HG03045 (cell line): ENCODE measurements around the gene COPZ1.

Experiments
- ATAC-seq: cut with Tn5 transposase; IDR thresholded peaks from one replicate; pipeline ENCODE4 v1.9.1; 2021; ENCODE audit warnings: mild to moderate bottlenecking, moderate library complexity; ENCODE audit not compliant: unreplicated experiment

The COPZ1 gene

DNA sequence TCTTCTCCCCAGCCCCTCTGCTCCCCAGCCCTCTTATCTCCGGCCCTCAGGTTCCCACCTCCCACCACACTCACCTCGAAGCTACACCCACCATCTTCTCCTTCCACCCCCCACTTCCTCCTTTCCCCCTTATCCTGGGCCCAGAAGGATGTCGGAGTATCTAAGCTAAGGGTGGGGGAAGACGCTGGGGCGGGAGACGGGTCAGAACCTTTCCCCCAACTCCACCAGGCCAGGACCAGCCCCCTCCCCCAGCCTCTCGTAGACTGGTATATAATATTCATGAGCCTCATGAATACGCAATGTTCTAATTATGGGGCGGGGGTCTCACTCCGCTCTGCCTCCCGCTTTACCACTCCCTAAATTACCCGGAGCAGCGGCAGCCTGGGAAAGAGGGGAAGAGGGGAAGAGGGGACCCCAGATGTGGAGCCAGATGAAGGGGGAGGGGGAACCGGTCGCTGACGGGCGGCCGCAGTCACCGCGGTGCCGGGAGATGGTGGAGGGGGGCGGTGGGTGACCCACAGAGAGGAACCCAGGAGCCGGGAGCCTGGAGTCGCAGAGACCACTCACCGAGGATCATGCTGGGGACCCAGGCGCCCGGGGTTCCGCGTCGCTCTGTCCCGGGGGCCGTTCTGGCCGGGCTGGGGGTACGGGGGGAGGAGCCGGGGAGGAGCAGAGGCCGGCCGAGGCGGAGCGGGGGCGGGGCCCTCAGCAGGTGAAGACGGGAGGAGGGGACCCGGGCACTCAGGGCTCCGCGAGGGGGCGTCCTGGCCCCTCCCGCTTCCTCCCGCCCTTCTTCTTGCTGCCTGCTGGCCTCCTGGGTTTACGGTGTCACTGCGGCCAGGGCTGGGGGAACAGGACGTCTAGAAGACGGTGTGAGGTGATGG is 66.0 kb downstream of the COPZ1 start:
- ATAC-seq: peak; percentile 56

DNA sequence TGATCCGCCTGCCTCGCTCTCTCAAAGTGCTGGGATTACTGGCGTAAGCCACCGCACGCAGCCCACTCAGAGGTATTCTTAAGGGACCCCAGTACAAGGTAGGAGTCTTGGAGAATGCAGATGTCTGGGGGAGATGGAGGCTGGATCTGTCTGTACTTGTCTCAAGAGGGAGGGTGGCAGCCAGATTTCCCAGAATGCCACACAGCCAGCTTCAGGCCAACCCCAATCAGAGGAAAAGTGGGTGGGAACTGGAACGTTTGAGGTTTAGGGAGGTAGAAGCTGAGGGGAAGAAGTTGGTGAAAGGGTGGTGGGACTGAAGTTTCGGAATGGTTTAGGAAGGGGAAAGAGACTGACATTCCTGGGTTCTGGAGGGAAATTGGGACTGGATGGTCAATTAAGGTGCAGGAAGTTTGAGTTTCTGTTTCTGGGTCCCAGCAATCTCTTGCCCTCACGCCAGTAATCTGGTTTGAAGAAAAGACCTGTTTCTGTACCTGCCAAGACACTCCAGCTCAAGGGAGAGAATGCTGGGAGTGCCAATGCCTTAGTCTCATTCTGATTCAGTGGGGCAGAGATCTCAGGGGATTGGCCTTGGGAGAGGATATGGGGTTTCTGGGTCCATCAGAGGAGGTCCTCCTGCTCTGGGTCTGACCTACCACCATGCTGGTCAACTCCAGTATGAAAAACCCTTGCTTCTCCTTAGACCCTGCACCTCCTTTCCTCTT is 67.7 kb downstream of the COPZ1 start:
- no peak for ATAC-seq

GRCh38 chr12:54393207-54393609 is 68.3 kb downstream of the COPZ1 start:
- ATAC-seq: no peak

DNA sequence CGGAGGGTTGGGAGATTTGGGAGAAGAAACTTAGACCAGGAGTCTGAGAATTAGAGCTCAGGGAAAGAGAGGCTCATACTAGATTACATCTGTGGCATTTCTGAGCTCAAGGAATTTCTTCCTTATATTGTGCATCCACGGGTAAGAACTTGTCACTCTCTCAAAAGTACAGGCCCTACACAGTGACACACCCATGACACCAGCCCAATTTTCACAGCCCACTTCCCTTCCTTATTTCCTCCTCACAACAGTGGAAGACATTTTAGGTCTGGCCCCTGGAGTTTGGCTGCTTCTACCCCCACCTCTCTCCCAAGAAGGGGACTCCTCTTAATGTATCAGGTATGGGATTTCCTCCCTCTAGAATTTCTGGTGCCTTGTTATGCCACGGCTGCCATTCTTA is 68.8 kb downstream of the COPZ1 start:
- no peak for ATAC-seq

- ATAC-seq: no peak
Measured at GRCh38 chr12:54394281-54394719, 69.4 kb downstream of the COPZ1 start.

- ATAC-seq: no peak
Measured at GRCh38 chr12:54394986-54395385, 70.1 kb downstream of the COPZ1 start.

DNA sequence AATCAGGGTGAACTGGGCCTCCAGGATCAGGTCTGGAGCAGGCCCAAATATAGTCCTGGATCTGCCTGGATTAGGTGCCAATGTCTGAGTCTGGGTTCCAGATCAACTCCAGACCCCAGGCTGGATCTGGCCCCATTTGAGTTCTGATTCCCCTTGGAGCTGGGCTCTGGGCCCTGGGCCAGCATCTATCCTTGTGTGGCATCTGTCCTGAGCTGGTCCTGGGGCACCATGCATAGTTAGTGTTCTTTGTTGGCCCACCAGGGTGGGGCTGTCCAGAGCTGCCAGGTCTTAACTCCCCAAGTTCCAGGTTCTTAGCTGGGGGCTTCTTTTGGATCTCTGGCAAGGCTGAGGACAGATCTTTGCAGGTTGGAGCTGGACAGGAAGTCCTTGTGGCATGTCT is 70.6 kb downstream of the COPZ1 start:
- ATAC-seq: no peak

GRCh38 chr12:54397157-54397556 is 72.2 kb downstream of the COPZ1 start:
- ATAC-seq: no peak

DNA sequence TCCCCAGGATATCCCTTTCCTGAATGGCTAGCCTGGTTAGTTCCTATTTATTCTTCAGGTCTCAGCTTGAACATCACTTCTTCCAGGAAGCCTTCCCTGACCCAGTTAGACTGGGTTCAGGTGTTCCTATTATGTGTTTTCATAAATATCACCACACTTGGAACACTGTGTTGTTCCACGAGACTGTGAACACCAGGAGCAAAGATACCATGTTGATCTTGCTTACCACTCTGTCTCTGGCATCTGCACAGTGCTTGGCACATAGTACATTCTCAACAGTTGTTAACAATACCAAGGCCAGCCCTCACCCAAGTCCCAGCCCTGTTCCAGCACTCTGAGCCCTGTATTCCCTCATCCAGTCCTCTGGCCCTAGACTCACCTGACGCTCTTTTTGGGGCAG is 73.3 kb downstream of the COPZ1 start:
- ATAC-seq: no peak

GRCh38 chr12:54398995-54399793 is 74.3 kb downstream of the COPZ1 start:
- peak; percentile 77 for ATAC-seq

- no peak for ATAC-seq
Measured at GRCh38 chr12:54401119-54401518, 76.2 kb downstream of the COPZ1 start.
